MM.1S (cell line): ENCODE results near the gene CCBE1.

Experiments
- DNase-seq: peaks from one replicate; pipeline ENCODE4 v3.0.0-alpha.2; 2015
- H2AFZ ChIP-seq: fragments of 300-600 bp; sonication (generic); 2 replicates; pipeline ENCODE4 v1.6.0; 2016; ENCODE audit warnings: antibody characterized with exemption, low read length
- H3F3A ChIP-seq: fragments of 300-600 bp; sonication (generic); 2 replicates; pipeline ENCODE4 v1.6.1; 2016; ENCODE audit warnings: mild to moderate bottlenecking, antibody characterized with exemption, low read length, moderate library complexity, mixed read lengths; ENCODE audit not compliant: insufficient read depth
- H3K27ac ChIP-seq: fragments of 300-600 bp; sonication (generic); 2 replicates; pipeline ENCODE4 v1.5.1; 2016; ENCODE audit warnings: mild to moderate bottlenecking, low read length
- H3K27me3 ChIP-seq: fragments of 300-600 bp; sonication (generic); replicated peaks from 2 replicates; pipeline ENCODE4 v1.6.0; 2016; ENCODE audit warnings: low read length; ENCODE audit not compliant: insufficient read depth
- H3K36me3 ChIP-seq: fragments of 300-600 bp; sonication (generic); replicated peaks from 2 replicates; pipeline ENCODE4 v1.6.1; 2016; ENCODE audit warnings: mild to moderate bottlenecking, low read length, mixed read lengths; ENCODE audit not compliant: insufficient read depth
- H3K4me1 ChIP-seq: fragments of 300-600 bp; sonication (generic); 2 replicates; pipeline ENCODE4 v1.6.1; 2016; ENCODE audit warnings: low read length, mixed read lengths
- H3K4me2 ChIP-seq: fragments of 300-600 bp; sonication (generic); 2 replicates; pipeline ENCODE4 v1.6.0; 2016; ENCODE audit warnings: low read depth, low read length
- H3K4me3 ChIP-seq: fragments of 300-600 bp; sonication (generic); 2 replicates; pipeline ENCODE4 v1.5.1; 2016; ENCODE audit warnings: low read length, mixed read lengths
- H3K79me2 ChIP-seq: fragments of 300-600 bp; sonication (generic); 2 replicates; pipeline ENCODE4 v1.6.1; 2016; ENCODE audit warnings: mixed run types, low read length, mixed read lengths
- H3K9ac ChIP-seq: fragments of 300-600 bp; sonication (generic); 2 replicates; pipeline ENCODE4 v1.6.1; 2016; ENCODE audit warnings: low read length, mixed read lengths
- H3K9me2 ChIP-seq: fragments of 300-600 bp; sonication (generic); replicated peaks from 2 replicates; pipeline ENCODE4 v1.6.1; 2016; ENCODE audit warnings: mild to moderate bottlenecking, low read length, mixed read lengths; ENCODE audit not compliant: insufficient read depth
- H3K9me3 ChIP-seq: fragments of 300-600 bp; sonication (generic); replicated peaks from 2 replicates; pipeline ENCODE4 v1.6.1; 2016; ENCODE audit warnings: mild to moderate bottlenecking, low read length, mixed read lengths; ENCODE audit not compliant: insufficient read depth
- H4K20me1 ChIP-seq: fragments of 300-600 bp; sonication (generic); 2 replicates; pipeline ENCODE4 v1.6.1; 2016; ENCODE audit warnings: mild to moderate bottlenecking, low read length, moderate library complexity, mixed read lengths; ENCODE audit not compliant: insufficient read depth
- EZH2 ChIP-seq: fragments of 300-600 bp; sonication (generic); optimal IDR thresholded peaks from 2 replicates; pipeline ENCODE3; 2017; ENCODE audit warnings: low read depth, mild to moderate bottlenecking, antibody characterized with exemption, low read length, mixed read lengths
- EZH2phosphoT487 ChIP-seq: fragments of 300-600 bp; sonication (generic); IDR thresholded peaks from 2 replicates; pipeline ENCODE4 v1.6.1; 2018; ENCODE audit warnings: antibody characterized with exemption, low read length
- TF ChIP-seq, protein P1 (sequence below): fragments of 300-600 bp; sonication (generic); IDR thresholded peaks from 2 replicates; pipeline ENCODE4 v1.5.1; 2016; ENCODE audit warnings: antibody characterized with exemption, low read length, mixed read lengths

CCBE1 gene

DNA sequence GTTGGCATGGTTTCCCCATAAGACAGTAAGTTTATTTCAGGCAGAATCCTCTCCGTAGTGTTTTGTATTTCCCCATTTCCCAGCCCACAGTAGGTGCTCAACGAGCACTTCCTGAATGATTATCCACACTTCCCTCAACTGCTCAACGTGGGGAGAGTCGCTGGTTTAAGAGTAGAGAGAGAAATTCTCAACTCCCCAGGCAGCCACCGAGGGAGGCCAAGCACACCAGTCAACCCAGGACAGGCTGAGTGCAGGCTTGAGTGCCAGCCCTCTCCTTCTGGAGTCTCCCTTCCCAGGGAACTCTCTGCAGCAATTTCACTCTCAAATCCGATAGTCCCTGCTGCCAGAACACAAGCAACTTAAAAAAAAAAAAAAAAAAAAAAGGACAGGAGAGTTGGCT lies 246.2 kb downstream of the CCBE1 start:
- Histone ChIP-seq H3K4me3 (no peak overlapping the region), H3F3A (no peaks in the 10 kb centered on the region), H3K9ac (no peak overlapping the region), H3K27me3 (no peaks in the 10 kb centered on the region), H3K36me3 (no peaks in the 10 kb centered on the region), H2AFZ (no peak overlapping the region), H3K4me2 (no peak overlapping the region), H4K20me1 (no peaks in the 10 kb centered on the region), H3K27ac (no peak overlapping the region), H3K9me2 (no peaks in the 10 kb centered on the region), H3K79me2 (no peaks in the 10 kb centered on the region), H3K4me1 (no peaks in the 10 kb centered on the region), H3K9me3 (no peaks in the 10 kb centered on the region)
- TF ChIP-seq, protein P1, sequence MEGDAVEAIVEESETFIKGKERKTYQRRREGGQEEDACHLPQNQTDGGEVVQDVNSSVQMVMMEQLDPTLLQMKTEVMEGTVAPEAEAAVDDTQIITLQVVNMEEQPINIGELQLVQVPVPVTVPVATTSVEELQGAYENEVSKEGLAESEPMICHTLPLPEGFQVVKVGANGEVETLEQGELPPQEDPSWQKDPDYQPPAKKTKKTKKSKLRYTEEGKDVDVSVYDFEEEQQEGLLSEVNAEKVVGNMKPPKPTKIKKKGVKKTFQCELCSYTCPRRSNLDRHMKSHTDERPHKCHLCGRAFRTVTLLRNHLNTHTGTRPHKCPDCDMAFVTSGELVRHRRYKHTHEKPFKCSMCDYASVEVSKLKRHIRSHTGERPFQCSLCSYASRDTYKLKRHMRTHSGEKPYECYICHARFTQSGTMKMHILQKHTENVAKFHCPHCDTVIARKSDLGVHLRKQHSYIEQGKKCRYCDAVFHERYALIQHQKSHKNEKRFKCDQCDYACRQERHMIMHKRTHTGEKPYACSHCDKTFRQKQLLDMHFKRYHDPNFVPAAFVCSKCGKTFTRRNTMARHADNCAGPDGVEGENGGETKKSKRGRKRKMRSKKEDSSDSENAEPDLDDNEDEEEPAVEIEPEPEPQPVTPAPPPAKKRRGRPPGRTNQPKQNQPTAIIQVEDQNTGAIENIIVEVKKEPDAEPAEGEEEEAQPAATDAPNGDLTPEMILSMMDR: no peak
- TF ChIP-seq EZH2phosphoT487 (no peak), EZH2 (no peak)
- DNase-seq: no peak

DNA sequence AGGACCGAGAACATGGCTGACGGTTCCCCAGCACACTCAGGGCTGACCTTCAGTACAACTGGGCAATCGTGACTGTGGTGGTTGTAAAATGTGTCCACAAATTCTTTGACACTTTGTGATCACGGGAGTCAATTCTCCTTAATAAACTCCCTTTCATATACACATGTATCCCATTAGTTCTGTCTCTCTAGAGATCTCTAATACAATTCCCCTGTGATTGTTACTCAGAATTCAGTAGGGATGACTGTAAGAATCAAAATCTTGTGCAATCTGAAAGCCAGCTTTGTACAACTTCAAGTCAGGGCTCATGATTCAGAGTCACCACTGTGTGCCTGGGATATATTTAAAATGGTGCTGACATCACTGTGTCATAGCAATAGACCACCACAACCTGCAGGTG lies 248.7 kb downstream of the CCBE1 start:
- no peaks in the 10 kb centered on the region for H3K27me3 ChIP-seq
- no peaks in the 10 kb centered on the region for H3K4me1 ChIP-seq
- H3K36me3 ChIP-seq: no peaks in the 10 kb centered on the region
- no peaks in the 10 kb centered on the region for H3F3A ChIP-seq
- DNase-seq: no peak
- no peaks in the 10 kb centered on the region for H3K9me3 ChIP-seq
- H3K9me2 ChIP-seq: no peaks in the 10 kb centered on the region
- no peak overlapping the region for H3K9ac ChIP-seq
- no peaks in the 10 kb centered on the region for H4K20me1 ChIP-seq
- H3K27ac ChIP-seq: no peak overlapping the region
- no peaks in the 10 kb centered on the region for H3K79me2 ChIP-seq
- no peak overlapping the region for H2AFZ ChIP-seq
- H3K4me2 ChIP-seq: no peak overlapping the region
- no peak for TF ChIP-seq EZH2
- TF ChIP-seq, protein P1: no peak
- no peak for TF ChIP-seq EZH2phosphoT487
- H3K4me3 ChIP-seq: no peak overlapping the region

DNA sequence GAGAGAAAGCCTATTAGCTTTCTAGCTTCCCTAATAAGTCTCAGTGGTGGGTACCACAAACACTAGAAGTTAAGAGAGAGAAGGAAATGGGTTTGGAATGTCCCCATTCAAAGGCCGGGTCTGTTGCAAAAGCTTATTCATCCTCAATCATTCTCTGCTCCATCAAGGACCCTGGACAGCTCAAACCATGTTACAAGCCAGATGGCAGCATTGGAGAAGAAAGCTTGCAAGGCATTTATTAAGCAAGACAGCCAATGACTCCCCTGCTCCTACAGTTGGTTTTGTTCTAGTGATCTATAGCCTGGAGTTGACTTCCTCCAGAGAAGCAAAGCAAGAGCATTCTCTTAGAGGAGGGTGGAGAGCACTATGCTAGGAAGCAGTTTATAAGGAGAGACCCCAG lies 251.2 kb downstream of the CCBE1 start:
- no peak overlapping the region for H3K4me3 ChIP-seq
- no peaks in the 10 kb centered on the region for H3K4me1 ChIP-seq
- TF ChIP-seq EZH2: no peak
- no peak for TF ChIP-seq EZH2phosphoT487
- TF ChIP-seq, protein P1: no peak
- no peaks in the 10 kb centered on the region for H3K79me2 ChIP-seq
- no peaks in the 10 kb centered on the region for H3K9me3 ChIP-seq
- no peaks in the 10 kb centered on the region for H3F3A ChIP-seq
- DNase-seq: no peak
- no peaks in the 10 kb centered on the region for H4K20me1 ChIP-seq
- no peak overlapping the region for H2AFZ ChIP-seq
- no peaks in the 10 kb centered on the region for H3K36me3 ChIP-seq
- H3K9me2 ChIP-seq: no peaks in the 10 kb centered on the region
- no peaks in the 10 kb centered on the region for H3K27me3 ChIP-seq
- no peak overlapping the region for H3K4me2 ChIP-seq
- no peak overlapping the region for H3K9ac ChIP-seq
- H3K27ac ChIP-seq: no peak overlapping the region
